ENCODE results near the gene CSAD. TPM values are rescaled to one million over a fixed set of nuclear protein-coding genes. Genes with fewer than 3 reads are reported as not detected.

The CSAD gene
- total and polyA plus RNA-seq, 2 donors (not counting 1 experiment from before 2014, with no cell fraction given) = 57.0 to 64.6 TPM

DNA sequence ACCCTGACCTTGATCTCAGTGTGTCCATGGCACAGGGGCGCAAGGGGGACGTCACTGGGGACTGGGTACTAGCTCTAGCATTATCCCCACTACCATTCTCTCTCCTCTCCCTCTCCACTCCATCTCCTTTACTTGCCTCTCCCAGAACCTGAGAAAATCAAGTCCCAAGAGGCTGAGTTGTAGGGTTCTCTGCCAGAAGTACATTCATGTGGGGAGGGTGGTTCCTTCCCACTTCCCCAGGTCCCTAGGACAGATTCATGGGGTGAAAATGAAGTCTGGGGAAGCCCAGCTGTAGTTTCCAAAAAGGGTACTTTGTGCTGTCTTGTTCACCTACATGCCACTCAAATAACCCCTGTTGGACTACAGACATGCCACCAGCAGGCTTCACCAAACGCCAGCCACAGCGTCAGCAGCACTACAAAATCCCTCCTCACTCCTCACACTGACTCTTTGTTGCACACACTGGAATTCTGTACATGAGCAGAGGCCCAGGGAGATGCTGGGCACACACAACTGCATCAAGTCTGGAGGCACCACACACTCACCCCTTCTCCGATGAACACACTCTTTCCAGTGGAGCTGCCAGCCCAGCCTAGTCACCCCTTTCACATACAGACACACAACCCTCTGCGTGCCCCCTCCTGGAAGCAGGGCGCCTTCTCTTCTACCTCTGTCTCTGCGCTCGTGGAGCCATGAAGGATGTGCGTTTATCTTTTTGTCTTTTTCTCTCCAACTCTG, 44.3 kb upstream of the CSAD start:
- Mint-ChIP-seq H3K27ac (no peak overlapping the region), H3K4me1 (peaks cover 19% of the 10 kb centered on the region), H3K4me3 (no peak overlapping the region), H3K27me3 (no peaks in the 10 kb centered on the region), H3K9me3 (ENCODE audit: insufficient read depth) (no peaks in the 10 kb centered on the region)
- H3K27me3 ChIP-seq (replicated peaks in 1 of 4; ENCODE audit: control extremely low read depth in 1 of 4, control insufficient read depth in 3 of 4, insufficient read depth in 4 of 4, low read length in 3 of 4) = no peaks in the 10 kb centered on the region
- no peak overlapping the region for H3K9ac ChIP-seq (ENCODE audit: low read length)
- H3K9me3 ChIP-seq (ENCODE audit: control extremely low read depth in 1 of 3, control insufficient read depth in 2 of 3, insufficient read depth in 1 of 3, low read length in 2 of 3) = no peaks in the 10 kb centered on the region
- ChIA-PET POLR2A (interaction anchor here (1.4 kb wide), 1 partner anchor 11 kb away, joined by 3 read pairs; no protein-coding TSS in a partner anchor), CTCF (interaction anchor here (0.8 to 1.3 kb wide), 3 partner anchors 11 to 26 kb away, joined by 3 to 5 read pairs (median 4); no protein-coding TSS in a partner anchor)
- H3K4me2 ChIP-seq (replicated peaks; ENCODE audit: low read depth, low read length, poor library complexity, severe bottlenecking) = no peak overlapping the region
- peaks cover 7 to 19% of the 10 kb centered on the region in 2 donors for H3K4me1 ChIP-seq (ENCODE audit: control insufficient read depth in 2 of 2, insufficient read depth in 2 of 2, low read length in 2 of 2)
- no peak overlapping the region for H2AFZ ChIP-seq (ENCODE audit: insufficient read depth, low read depth, low read length, poor library complexity, severe bottlenecking)
- WGBS (ENCODE audit: insufficient coverage) = 92% methylated on average over 8 of the region's 10 CpGs
- H3K4me3 ChIP-seq (ENCODE audit: control extremely low read depth in 1 of 5, extremely low read depth in 1 of 5, insufficient read depth in 1 of 5, low read depth in 2 of 5, low read length in 4 of 5) = no peak overlapping the region
- H3K27ac ChIP-seq (ENCODE audit: low read length in 2 of 2) = no peak overlapping the region
- H3K79me2 ChIP-seq (ENCODE audit: control insufficient read depth, insufficient read depth, low read length) = no peaks in the 10 kb centered on the region
- TF ChIP-seq, protein P1, sequence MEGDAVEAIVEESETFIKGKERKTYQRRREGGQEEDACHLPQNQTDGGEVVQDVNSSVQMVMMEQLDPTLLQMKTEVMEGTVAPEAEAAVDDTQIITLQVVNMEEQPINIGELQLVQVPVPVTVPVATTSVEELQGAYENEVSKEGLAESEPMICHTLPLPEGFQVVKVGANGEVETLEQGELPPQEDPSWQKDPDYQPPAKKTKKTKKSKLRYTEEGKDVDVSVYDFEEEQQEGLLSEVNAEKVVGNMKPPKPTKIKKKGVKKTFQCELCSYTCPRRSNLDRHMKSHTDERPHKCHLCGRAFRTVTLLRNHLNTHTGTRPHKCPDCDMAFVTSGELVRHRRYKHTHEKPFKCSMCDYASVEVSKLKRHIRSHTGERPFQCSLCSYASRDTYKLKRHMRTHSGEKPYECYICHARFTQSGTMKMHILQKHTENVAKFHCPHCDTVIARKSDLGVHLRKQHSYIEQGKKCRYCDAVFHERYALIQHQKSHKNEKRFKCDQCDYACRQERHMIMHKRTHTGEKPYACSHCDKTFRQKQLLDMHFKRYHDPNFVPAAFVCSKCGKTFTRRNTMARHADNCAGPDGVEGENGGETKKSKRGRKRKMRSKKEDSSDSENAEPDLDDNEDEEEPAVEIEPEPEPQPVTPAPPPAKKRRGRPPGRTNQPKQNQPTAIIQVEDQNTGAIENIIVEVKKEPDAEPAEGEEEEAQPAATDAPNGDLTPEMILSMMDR (IDR thresholded peaks at IDR 0.05) = no peak
- no peak for TF ChIP-seq EZH2 (IDR thresholded peaks at IDR 0.05; ENCODE audit: borderline replicate concordance, insufficient read depth, low read depth, low read length, poor library complexity, severe bottlenecking)
- H4K20me1 ChIP-seq (ENCODE audit: control insufficient read depth, insufficient read depth, low read length, poor library complexity, severe bottlenecking) = no peaks in the 10 kb centered on the region
- H3K36me3 ChIP-seq (replicated peaks in 1 of 2; ENCODE audit: control extremely low read depth in 1 of 2, control insufficient read depth in 1 of 2, extremely low read depth in 1 of 2, insufficient read depth in 2 of 2, low read length in 1 of 2) = no peaks in the 10 kb centered on the region
- intact Hi-C loops (cut with micrococcal nuclease) = no loop called here
- DNase-seq = no peak
- ATAC-seq (ENCODE audit: low read depth) = no peak
